Choroid plexus epithelial cell (primary cell): ENCODE results near the gene PTPRT.

Source experiments
- DNase-seq: peaks from one replicate; pipeline ENCODE4 v3.0.0-alpha.2; 2010; ENCODE audit warnings: low read depth
- H3K4me3 ChIP-seq: 2 replicates; pipeline ENCODE4 v1.5.1; 2011; ENCODE audit warnings: low read depth, mild to moderate bottlenecking, control low read depth, low read length, moderate library complexity
- CTCF ChIP-seq: conservative IDR thresholded peaks from 2 replicates; pipeline ENCODE4 v1.5.1; 2011; ENCODE audit warnings: low read depth, mild to moderate bottlenecking, control low read depth, inconsistent platforms, low read length, moderate library complexity

The PTPRT gene

GRCh38 chr20:42083280-42083679, 1106.4 kb downstream of the PTPRT start:
- H3K4me3 ChIP-seq: no peak overlapping the region
- TF ChIP-seq CTCF: no peak
- no peak for DNase-seq

GRCh38 chr20:42082611-42083010, 1107.1 kb downstream of the PTPRT start:
- peak; percentile 5 for DNase-seq
- TF ChIP-seq CTCF: no peak

GRCh38 chr20:42080956-42081355, 1108.8 kb downstream of the PTPRT start:
- DNase-seq: no peak
- TF ChIP-seq CTCF: no peak
- H3K4me3 ChIP-seq: no peak overlapping the region

More at GRCh38 chr20:42082611-42083010, 1107.1 kb downstream of the PTPRT start:
- H3K4me3 ChIP-seq: no peak overlapping the region

GRCh38 chr20:42074944-42075343, 1114.8 kb downstream of the PTPRT start:
- no peak for TF ChIP-seq CTCF
- no peak for DNase-seq
- no peak overlapping the region for H3K4me3 ChIP-seq

- no peak for DNase-seq
- TF ChIP-seq CTCF: no peak
Measured at GRCh38 chr20:42067596-42067995, 1122.1 kb downstream of the PTPRT start.

GRCh38 chr20:42067174-42067573, 1122.5 kb downstream of the PTPRT start:
- no peak for DNase-seq
- no peak overlapping the region for H3K4me3 ChIP-seq
- no peak for TF ChIP-seq CTCF

More at GRCh38 chr20:42067596-42067995, 1122.1 kb downstream of the PTPRT start:
- H3K4me3 ChIP-seq: no peak overlapping the region

- no peak for DNase-seq
- no peak for TF ChIP-seq CTCF
Measured at GRCh38 chr20:42063141-42063540, 1126.6 kb downstream of the PTPRT start.

More at GRCh38 chr20:42063141-42063540, 1126.6 kb downstream of the PTPRT start:
- no peak overlapping the region for H3K4me3 ChIP-seq
